NCI-H774 (cell line): ENCODE measurements around the gene YKT6.
"Not testable (repeated sequence)": the region's sequence is repeated elsewhere in the genome, so short reads cannot be mapped to it uniquely, and the experiment has no call there.

Source experiments
- DNase-seq: peaks from one replicate; lab custom pipeline; 2025; lab: John Stamatoyannopoulos, UW

Gene YKT6

DNA sequence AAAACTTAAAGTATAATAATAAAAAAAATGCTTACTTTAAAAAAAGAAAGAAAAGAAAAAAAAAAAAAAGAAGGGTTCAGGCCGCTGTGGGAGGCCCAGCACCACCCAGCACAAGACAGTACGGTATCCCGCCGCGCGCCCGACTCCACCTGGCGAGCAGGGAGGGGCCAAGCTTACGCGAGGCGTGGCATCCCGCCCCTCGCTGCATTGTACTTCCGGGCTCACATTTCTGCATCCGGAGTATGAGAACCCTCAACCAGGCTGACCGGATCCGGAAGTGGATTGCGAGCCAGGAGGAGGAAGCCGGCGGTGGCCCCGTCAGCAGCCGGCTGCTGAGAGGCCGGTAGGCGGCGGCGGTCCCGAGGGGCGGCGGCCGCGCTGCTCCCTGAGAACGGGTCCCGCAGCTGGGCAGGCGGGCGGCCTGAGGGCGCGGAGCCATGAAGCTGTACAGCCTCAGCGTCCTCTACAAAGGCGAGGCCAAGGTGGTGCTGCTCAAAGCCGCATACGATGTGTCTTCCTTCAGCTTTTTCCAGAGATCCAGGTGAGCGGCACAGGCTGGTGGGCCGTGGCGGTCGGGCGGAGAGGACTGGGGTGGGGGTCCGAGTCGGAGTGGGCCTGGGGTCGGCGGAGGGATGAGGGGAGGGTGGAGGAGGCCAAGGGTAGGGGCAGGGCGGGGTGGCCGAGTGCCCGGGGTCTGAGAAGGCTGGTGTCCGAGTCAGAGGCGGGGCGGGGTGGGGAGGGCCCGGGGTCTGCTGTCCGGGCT lies at the start of gene YKT6:
Gene YKT6, plus strand, starts transcription at position 280 of the 763 bp plus-strand sequence. Its CDS starts 158 bp downstream, at position 438.
- DNase-seq = peak; percentile 97

DNA sequence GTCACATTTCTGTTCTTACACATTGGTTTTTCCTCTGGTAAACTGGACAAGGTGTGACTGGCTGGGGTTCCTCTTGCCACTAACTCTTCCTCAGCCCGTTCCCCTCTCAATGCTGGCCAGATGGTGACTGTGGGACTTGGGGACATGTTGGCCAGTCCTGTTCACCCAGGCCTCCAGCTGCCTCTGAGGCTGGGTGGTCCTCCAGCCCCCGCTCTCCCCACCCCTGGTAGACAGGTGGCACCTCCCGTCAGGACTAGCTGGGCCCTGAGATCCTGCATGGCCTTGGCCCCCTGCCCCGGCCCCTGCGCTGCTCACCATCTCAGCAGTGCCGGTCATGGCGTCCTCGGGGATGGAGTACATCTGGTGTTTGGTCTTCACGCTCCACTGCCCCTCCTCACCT lies 48.8 kb upstream of the YKT6 start:
- no peak for DNase-seq

DNA sequence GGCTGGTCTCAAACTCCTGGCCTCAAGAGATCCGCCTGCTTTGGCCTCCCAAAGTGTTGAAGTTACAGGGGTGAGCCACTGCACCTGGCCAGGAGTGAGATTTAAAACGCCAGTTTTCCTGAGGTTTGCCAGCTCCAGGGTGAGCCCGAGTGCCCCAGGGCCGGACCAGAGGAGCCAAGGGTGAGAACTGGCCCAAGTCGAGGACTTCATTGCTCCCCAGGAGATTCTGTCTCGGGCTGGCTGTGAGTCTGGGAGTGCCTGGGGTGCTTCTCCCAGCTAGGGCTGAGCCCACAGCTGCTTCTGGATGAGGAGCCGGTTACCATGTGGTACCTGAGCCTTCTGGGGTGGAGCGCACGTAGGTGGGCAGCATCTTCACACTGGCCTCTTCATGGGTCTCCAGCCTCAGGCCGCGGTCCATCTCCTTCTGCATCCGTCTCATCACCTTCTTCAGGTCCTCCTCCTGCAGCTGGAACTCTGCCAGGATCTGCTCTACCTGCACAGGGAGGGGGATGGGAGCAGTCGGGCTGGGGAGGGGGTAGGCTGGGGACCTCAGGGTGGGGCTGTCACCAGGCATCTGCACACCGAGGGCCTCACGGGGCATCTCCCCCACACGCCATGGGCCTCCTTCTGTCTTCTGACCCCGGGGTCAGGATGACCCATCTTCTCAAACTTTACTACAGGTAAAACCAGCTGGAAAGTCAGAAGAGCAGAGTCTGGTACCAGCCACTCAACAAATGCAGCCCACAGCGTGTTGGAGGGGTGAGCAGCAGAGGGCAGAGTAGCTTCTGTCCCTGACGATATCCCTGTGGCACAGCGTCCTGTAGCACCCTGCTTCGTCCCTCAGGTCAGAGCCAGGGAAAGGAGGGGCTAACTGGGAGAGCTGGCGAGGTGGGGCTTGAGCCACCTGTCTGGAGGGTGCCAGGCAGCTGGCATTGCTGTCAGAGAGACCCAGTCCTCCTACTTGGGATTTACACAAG lies 47.5 kb upstream of the YKT6 start:
- DNase-seq = peak; percentile 49

GRCh38 chr7:44153948-44154335 lies 46.8 kb upstream of the YKT6 start:
- no peak for DNase-seq

- no peak for DNase-seq
These were observed 46.1 kb upstream of the YKT6 start for GRCh38 chr7:44154703-44155102.

DNA sequence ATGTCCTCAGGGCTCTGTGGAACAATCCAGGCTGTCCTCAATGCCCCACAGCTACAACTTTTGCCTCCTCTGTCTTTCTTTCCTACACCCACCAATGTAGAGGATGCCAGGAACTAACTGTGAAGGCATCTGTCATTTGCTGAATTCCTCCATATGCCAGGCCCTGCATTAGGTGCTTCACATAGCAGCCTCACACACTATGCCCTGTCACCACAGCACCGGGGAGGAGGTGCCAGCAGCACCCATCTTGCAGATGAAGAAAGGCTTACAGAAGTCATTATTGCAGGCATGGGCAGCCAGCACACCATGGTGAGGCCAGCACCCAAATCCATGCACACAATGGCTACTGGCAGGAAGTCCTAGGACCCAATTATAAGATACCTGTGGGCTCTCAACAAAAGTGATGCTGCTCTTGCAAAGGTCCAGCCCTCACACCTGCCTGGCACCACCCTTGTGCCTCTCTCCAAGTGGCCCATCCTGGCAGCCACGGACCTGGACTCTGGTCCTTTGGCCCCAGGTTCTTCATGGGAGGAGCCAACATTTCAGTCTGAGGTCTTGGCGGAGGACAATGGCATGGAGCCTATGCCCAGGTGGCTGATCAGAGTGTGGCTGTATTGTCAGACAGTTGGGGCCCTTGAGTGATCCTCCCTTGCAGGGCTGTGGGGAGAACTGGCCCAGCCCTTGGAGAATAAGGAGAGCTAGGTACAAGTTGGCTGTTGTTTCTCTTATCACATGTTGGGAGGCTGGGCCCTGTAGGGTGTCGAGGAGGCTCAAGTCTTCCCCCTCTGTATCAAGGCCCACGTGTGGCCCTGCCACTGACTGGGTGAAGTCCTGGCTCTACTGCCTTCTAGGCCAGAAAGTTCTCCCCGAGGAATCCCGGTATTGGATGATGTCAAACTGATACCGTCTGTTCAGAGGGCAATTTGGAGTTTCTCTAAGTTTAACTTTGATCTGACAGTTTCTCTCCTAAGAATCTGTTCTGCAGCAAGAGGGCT lies 45.3 kb upstream of the YKT6 start:
- no peak for DNase-seq

- no peak for DNase-seq
These were observed 44.2 kb upstream of the YKT6 start for GRCh38 chr7:44156453-44157010.

- peak; percentile 15 for DNase-seq
These were observed 43.4 kb upstream of the YKT6 start for GRCh38 chr7:44157116-44158080.

DNA sequence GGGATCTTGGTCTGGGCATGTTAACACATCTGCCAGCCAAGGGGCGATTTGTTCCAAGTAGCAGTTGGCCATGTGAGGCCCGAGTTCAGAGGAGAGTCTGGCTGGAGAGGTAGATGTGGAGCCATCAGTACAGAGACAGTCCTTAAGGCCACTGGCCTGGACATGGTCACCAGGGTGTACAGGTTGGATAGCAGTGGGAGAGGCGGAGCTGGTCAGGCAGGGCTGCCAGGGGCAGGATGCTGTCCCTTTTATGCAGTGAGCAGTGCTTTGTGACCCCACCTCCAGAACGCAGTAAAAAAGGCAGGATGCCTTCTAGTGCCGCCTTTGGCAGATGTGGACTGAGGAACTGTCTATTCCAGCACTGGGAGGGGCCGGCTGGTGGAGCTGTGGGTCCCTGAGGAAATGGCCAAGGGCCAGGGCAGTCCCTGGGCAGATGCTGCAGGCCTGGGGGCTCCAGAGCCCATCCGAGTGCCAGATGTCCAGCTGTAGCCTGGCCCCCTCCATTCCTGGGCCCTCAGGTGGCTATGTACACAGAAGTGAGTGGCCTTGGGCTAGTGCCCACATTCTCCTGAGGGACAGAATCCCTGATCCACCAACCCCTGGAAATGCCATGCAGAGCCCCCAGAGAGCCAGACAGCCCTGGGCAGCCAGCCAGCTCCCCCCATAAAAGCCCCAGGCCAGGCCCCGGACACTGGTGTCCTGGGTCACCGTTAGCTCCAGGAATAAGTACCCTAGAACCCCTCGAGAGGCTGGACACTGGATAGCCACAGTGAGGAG lies 42.5 kb upstream of the YKT6 start:
- DNase-seq = no peak

DNA sequence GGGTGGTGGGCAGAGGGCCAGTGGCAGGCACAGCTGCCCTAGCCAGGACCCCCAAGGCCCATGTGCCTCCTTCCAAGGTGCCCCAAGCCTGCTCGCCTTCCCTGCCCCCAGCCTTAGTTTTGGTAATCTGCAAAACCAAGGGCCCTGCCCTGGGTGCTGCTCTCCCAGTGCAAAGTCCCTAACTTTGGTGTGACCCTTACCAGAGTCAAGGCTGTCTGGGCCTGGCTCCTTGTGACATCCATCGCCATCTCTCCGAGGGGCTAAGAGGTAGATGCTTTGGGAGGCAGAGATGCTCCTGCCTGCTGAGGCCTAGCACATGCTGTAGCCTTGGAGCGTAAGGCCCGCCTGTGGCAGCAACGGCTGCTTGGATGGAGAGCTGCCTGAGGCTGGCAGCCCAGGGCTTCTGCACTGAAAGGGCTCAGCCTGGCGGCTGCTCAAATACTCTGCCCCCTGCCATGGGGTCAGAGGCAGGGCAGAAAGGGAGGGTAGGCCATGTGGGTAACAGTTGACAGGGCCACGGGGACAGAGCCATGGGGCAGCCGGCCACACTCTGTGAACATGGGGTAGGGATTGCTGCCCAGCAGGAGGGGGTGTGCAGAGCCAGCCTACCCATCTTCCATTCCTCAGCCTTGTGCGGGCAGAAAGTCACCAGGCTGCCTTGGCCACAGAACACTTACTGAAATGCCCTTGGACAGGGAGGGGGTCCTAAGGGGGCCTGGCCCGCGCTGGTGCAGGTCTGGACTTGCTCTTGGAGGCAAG lies 41.7 kb upstream of the YKT6 start:
- no peak for DNase-seq

DNA sequence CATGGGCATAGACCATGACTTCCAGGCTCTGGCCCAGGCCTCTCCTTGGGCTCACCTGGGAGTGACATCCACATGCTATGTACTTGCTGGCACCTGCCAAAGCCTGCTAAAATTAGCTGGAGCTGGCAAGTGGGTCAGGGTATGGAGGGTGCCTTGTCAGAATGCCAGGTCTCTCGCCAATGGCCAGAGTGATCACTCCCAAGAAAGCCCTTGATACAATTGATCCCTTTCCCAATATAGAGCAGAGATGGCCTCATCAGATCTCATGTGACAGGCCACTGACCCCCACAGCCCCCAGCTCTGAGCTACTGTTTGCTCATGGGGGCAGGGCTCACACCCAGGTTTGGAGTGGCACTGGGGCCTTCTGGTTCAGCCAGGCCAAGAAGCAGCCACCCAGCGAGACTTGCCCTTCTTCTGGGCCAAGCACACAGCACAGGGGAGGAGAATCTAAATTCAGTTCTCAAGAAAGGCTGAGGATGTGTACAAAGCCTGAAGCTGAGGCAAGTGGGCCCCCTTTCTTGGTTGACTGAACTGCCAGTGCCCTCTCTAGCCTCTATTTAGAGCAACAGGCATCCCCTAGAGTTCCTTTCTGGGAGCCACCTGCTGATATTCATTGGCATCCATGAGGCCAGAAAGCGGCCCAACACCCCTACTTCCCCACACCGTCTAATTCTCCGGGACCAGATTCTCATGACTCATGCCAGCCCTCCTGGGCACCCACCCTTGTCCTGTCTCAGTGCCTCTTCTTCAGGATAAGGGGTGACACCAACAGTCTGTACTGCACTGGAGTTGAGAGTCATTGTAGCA lies 40.8 kb upstream of the YKT6 start:
- DNase-seq = no peak

DNA sequence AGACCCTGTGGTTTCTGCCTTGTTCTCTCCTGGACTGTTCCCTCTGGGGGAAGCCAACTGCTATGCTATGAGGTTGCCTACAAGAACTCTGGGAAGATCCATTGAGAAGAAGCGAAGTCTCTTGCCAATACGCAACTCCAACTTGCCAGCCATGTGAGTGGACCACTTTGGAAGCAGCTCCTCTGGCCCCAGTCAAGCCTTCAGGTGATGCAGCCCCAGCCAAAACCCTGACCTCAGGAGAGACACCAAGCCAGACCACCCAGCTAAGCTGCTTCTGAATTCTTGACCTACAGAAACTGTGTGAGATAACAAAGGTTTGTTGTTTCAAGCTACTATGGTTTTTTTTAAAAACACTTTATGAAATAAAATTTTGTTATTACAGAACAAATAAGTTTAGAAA lies 39.4 kb upstream of the YKT6 start:
- DNase-seq = no peak

DNA sequence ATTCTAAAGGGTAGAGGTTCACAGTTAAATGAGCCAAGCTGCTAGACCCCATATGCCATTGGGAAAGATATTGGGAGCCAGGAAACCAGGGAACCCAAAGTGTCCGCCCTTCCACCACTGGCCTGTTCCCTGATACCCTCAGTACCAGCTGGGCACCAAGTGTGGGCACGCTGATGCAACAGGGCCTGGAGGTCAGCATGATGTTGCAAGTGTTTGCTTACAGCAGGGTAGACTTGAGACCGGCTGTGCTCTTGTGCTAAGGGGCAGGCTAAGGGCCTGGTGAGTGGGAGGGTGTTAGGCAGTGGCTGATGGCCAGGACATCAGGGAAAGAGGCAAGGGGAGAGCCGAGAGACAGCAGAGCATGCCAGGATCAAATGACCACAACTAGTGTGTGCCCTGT lies 38.6 kb upstream of the YKT6 start:
- no peak for DNase-seq

- no peak for DNase-seq
These were observed 37.9 kb upstream of the YKT6 start for GRCh38 chr7:44162785-44163395.

DNA sequence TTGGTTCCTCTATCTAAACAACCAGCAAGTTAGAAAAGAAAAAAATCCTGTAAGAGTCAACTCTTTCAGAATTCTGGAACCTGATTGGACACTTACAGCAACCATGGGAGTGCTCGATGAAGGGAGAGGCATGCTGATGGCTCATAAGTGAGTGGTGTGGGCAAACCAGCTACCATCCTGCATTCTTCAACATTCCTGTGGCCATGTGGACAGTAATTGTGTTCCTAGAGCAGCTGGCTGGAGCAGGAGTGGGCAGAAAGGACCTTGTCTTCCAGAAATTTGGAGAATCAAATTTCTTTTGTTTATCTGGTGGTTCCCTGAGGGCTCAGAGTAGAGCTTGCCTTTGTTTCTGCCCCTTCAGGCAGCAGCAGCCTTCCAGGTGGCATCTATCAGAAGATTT lies 37.2 kb upstream of the YKT6 start:
- no peak for DNase-seq

GRCh38 chr7:44167920-44168319 lies 32.9 kb upstream of the YKT6 start:
- DNase-seq = no peak

DNA sequence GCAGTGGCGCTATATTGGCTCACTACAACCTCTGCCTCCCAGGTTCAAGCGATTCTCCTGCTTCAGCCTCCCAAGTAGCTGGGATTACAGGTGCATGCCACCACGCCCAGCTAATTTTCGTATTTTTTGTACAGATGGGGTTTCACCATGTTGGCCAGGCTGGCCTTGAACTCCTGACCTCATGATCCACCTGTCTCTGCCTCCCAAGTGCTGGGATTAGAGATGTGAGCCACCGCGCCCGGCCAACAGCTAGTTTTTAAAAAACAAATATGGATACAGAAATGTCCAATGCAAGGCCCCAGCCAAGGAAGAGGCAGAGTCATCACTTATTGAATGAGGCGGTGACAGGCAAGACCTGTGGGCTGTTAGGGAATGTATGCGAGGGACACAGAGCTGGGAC lies 28.9 kb upstream of the YKT6 start:
- DNase-seq = not testable (repeated sequence)
